ENCODE data around the gene TNFAIP8L2.
"Not testable (repeated sequence)": the region's sequence is repeated elsewhere in the genome, so short reads cannot be mapped to it uniquely, and the experiment has no call there.

TNFAIP8L2 gene

GRCh38 chr1:151175863-151176262 lies 19.4 kb downstream of the TNFAIP8L2 start, which contains the start of gene TMOD4:
Gene TMOD4, minus strand, starts transcription at chr1:151175981. Its CDS starts 1,106 bp downstream, at chr1:151174875.
- no peak for FAIRE-seq

DNA sequence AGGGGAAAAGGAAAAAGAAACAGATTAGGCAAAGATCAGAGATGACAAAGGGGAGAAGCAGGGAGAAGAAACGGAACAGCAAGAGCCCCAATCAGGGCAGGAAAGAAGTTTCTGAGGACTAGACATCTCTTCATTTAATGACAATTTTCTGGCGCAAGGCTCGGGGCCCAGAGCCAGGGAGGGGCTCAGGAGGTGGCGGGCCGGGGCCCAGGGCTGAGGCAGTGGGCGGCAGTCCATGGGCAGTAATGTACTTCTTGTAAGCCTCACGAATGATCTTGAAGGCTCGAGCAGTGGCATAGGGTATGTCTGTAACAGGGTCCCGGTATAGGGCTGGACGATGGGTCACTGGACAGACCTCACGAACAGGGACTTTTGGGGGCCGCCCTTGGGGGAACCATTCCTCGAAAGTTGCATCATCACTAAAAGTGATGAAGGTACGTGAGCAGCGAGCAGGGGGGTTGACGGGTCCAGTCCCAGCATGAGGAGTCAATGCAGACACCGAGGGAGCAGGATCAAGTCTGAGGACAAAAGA lies 20.1 kb downstream of the TNFAIP8L2 start:
- TF ChIP-seq TAF1 (IDR thresholded peaks at IDR 0.05; ENCODE audit: low read depth, low read length) (no peak), POLR2A (IDR thresholded peaks at IDR 0.05; ENCODE audit: low read depth, low read length) (no peak), POU2F2 (IDR thresholded peaks at IDR 0.05; ENCODE audit: low read depth, low read length) (no peak), SPI1 (IDR thresholded peaks at IDR 0.05; ENCODE audit: low read depth, low read length) (no peak), PAX5 (IDR thresholded peaks at IDR 0.05; ENCODE audit: insufficient read depth, low read length, severe bottlenecking) (no peak), POLR2AphosphoS5 (IDR thresholded peaks at IDR 0.05; ENCODE audit: low read depth, low read length) (no peak)
- DNase-seq (ENCODE audit: insufficient read length, low spot score) (no peak), FAIRE-seq (no peak)

More at GRCh38 chr1:151175863-151176262, 19.4 kb downstream of the TNFAIP8L2 start, which contains the start of gene TMOD4:
- TF ChIP-seq SPI1 (IDR thresholded peaks at IDR 0.05; ENCODE audit: low read depth, low read length) (peak; percentile 52), TAF1 (IDR thresholded peaks at IDR 0.05; ENCODE audit: low read depth, low read length) (no peak)
- no peak for DNase-seq (ENCODE audit: insufficient read length, low spot score)

GRCh38 chr1:151184211-151184610 lies 27.8 kb downstream of the TNFAIP8L2 start:
- TF ChIP-seq PAX5 (IDR thresholded peaks at IDR 0.05; ENCODE audit: insufficient read depth, low read length, severe bottlenecking) (no peak), SPI1 (IDR thresholded peaks at IDR 0.05; ENCODE audit: low read depth, low read length) (no peak), POLR2A (IDR thresholded peaks at IDR 0.05; ENCODE audit: low read depth, low read length) (no peak), POLR2AphosphoS5 (IDR thresholded peaks at IDR 0.05; ENCODE audit: low read depth, low read length) (no peak), POU2F2 (IDR thresholded peaks at IDR 0.05; ENCODE audit: low read depth, low read length) (no peak), TAF1 (IDR thresholded peaks at IDR 0.05; ENCODE audit: low read depth, low read length) (no peak)
- no peak for FAIRE-seq
- DNase-seq (ENCODE audit: insufficient read length, low spot score), result no peak

- FAIRE-seq, result no peak
These were observed 30.8 kb downstream of the TNFAIP8L2 start for GRCh38 chr1:151187205-151187604.

GRCh38 chr1:151188667-151189066 lies 32.2 kb downstream of the TNFAIP8L2 start:
- DNase-seq (ENCODE audit: insufficient read length, low spot score); FAIRE-seq: not testable (repeated sequence)

More at GRCh38 chr1:151187205-151187604, 30.8 kb downstream of the TNFAIP8L2 start:
- DNase-seq (ENCODE audit: insufficient read length, low spot score), result no peak
- TF ChIP-seq POLR2AphosphoS5 (IDR thresholded peaks at IDR 0.05; ENCODE audit: low read depth, low read length) (no peak), POLR2A (IDR thresholded peaks at IDR 0.05; ENCODE audit: low read depth, low read length) (no peak), PAX5 (IDR thresholded peaks at IDR 0.05; ENCODE audit: insufficient read depth, low read length, severe bottlenecking) (no peak)

DNA sequence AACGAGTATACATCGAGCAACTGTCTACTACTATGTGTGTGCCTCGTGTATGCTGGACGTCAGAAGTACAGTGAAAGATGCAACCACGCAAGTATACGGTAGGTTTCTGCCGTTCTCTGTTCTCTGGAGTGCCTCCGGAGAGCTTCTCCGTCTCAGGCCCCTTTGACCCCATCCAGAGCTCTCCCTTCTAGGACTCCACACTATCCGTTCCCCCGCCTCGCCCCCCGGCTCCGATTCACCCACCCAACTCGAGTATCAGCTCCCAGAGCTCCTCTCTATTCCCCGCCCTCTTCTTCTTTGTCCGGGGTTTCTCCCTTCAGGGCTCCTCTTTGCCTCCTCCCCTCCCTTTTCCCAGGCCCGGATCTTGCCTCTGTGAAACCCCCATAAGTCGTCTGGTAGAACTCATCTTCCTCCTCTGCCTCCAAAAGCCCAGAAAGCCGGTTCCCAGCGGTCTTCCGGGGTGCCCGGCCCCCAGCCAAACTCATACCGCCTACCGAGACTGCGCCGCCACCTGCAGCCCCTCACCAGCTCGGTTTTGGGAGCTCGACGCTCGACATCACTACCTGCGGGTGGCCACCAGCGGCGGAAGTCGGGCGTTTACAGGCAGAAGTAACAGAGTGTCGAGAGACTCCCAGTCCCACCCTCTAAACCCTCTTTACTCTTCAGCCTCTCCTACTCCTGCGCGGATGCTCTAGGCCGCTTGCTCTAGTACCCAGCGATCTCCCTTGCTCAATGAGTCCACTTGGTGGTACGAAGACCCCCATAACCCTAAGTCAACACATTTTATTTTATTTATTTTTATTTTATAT lies 33.4 kb downstream of the TNFAIP8L2 start, which contains the start of gene VPS72:
TSS of gene VPS72 (minus strand) at position 561 of the 809 bp plus-strand sequence. CDS start at position 485, 76 bp downstream.
- peak; percentile 82 for DNase-seq (ENCODE audit: insufficient read length, low spot score)
- TF ChIP-seq POLR2A (IDR thresholded peaks at IDR 0.05; ENCODE audit: low read depth, low read length) (peak; percentile 90), POU2F2 (IDR thresholded peaks at IDR 0.05; ENCODE audit: low read depth, low read length) (peak; percentile 73; the same call in 1 of the 2 replicates), SPI1 (IDR thresholded peaks at IDR 0.05; ENCODE audit: low read depth, low read length) (peak; percentile 44; the same call in 1 of the 2 replicates), POLR2AphosphoS5 (IDR thresholded peaks at IDR 0.05; ENCODE audit: low read depth, low read length) (peak; percentile 83), PAX5 (IDR thresholded peaks at IDR 0.05; ENCODE audit: insufficient read depth, low read length, severe bottlenecking) (peak; percentile 52), TAF1 (IDR thresholded peaks at IDR 0.05; ENCODE audit: low read depth, low read length) (peak; percentile 95)
- peak; percentile 45 for FAIRE-seq

- DNase-seq (ENCODE audit: insufficient read length, low spot score) (no peak), FAIRE-seq (no peak)
- TF ChIP-seq POLR2AphosphoS5 (IDR thresholded peaks at IDR 0.05; ENCODE audit: low read depth, low read length) (no peak), SPI1 (IDR thresholded peaks at IDR 0.05; ENCODE audit: low read depth, low read length) (no peak), POU2F2 (IDR thresholded peaks at IDR 0.05; ENCODE audit: low read depth, low read length) (no peak), POLR2A (IDR thresholded peaks at IDR 0.05; ENCODE audit: low read depth, low read length) (no peak), TAF1 (IDR thresholded peaks at IDR 0.05; ENCODE audit: low read depth, low read length) (no peak), PAX5 (IDR thresholded peaks at IDR 0.05; ENCODE audit: insufficient read depth, low read length, severe bottlenecking) (no peak)
These were observed 35.6 kb downstream of the TNFAIP8L2 start for GRCh38 chr1:151192047-151192446.

DNA sequence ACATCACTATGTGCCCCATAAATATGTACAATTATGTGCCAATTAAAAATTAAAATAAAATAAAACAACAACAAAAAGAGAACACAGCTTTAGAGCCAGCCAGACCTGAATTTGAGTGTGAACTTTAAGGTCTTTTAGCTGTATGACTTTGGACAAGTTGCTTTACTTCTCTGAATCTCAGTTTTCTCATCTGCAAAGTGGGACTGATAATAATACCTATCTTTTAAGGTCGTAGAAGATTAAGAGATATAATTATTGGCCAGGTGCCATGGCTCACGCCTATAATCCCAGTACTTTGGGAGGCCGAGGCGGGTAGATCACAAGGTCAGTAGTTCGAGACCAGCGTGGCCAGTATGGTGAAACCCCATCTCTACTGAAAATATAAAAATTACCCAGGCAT lies 36.9 kb downstream of the TNFAIP8L2 start:
- DNase-seq (ENCODE audit: insufficient read length, low spot score), result no peak
- TF ChIP-seq SPI1 (IDR thresholded peaks at IDR 0.05; ENCODE audit: low read depth, low read length) (no peak), PAX5 (IDR thresholded peaks at IDR 0.05; ENCODE audit: insufficient read depth, low read length, severe bottlenecking) (no peak), POLR2A (IDR thresholded peaks at IDR 0.05; ENCODE audit: low read depth, low read length) (no peak), POU2F2 (IDR thresholded peaks at IDR 0.05; ENCODE audit: low read depth, low read length) (no peak), TAF1 (IDR thresholded peaks at IDR 0.05; ENCODE audit: low read depth, low read length) (no peak), POLR2AphosphoS5 (IDR thresholded peaks at IDR 0.05; ENCODE audit: low read depth, low read length) (no peak)

DNA sequence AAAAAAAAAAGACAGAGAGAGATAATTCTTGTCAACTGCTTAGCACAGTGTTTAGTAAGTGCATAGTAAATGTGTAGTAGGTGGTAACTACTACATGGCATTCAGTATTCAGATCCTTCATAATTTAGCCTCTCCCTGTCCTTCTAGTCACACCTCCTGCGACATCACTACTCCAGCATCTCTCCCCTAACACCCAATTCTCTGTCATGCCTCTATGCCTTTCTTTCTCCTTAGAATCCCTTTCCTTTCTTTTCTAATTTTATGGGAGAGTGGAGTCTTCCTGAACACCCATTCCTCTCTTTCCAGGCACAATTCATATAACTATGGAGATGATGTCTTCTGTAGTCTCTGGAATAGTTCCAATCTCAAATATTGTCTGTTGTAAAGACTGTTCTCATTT lies 37.4 kb downstream of the TNFAIP8L2 start:
- FAIRE-seq, result no peak
- DNase-seq (ENCODE audit: insufficient read length, low spot score), result no peak
- TF ChIP-seq PAX5 (IDR thresholded peaks at IDR 0.05; ENCODE audit: insufficient read depth, low read length, severe bottlenecking) (no peak), POLR2AphosphoS5 (IDR thresholded peaks at IDR 0.05; ENCODE audit: low read depth, low read length) (no peak), SPI1 (IDR thresholded peaks at IDR 0.05; ENCODE audit: low read depth, low read length) (no peak), TAF1 (IDR thresholded peaks at IDR 0.05; ENCODE audit: low read depth, low read length) (no peak), POLR2A (IDR thresholded peaks at IDR 0.05; ENCODE audit: low read depth, low read length) (no peak), POU2F2 (IDR thresholded peaks at IDR 0.05; ENCODE audit: low read depth, low read length) (no peak)

More for the DNA sequence above, 36.9 kb downstream of the TNFAIP8L2 start:
- no peak for FAIRE-seq

DNA sequence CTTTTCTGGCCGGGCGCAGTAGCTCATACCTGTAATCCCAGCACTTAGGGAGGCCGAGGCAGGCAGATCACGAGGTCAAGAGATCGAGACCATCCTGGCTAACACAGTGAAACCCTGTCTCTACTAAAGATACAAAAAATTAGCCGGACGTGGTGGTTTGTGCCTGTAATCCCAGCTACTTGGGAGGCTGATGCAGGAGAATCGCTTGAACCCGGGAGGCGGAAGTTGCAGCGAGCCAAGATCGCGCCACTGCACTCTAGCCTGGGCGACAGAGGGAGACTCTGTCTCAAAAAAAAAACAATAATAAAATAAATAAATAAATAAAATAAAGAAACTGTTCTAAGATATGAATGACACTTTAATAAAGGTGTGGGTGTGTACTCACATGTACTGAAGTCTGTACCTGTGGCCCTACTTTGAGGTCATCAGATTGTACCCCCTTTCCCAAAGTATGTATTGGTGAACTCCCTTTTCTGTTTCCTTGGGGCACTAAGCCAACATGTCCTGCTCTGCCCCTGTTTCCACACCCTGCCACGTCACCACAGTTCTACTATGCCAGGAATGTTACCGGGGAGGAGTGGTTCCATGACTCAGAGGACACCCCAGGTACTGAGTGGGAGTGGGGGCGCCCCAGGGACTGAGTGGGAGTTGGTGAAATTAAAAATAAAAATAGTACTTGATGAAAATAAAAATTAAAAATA lies 38.6 kb downstream of the TNFAIP8L2 start:
- FAIRE-seq; DNase-seq (ENCODE audit: insufficient read length, low spot score): not testable (repeated sequence)

Measured in GM12891 (cell line).